Esophagus squamous epithelium (tissue), 5 donors: ENCODE results near the gene KRT2. TPM values are rescaled to one million over a fixed set of nuclear protein-coding genes. Genes with fewer than 3 reads are reported as not detected.

Source experiments
- DNase-seq: peaks from one replicate; lab custom pipeline; 2025; lab: John Stamatoyannopoulos, UW
- H3K27ac ChIP-seq, 4 donors: fragments of 200-600 bp; sonication (generic); one replicate each; pipeline ENCODE4 v1.5.1; 2016 to 2019; ENCODE audit warnings: mild to moderate bottlenecking in 1 of 4
- H3K27me3 ChIP-seq, 4 donors: fragments of 200-600 bp; sonication (generic); 1 replicate in 3 of 4; 2 replicates in 1 of 4; pipeline versions ENCODE4 v1.5.1 to v1.6.0; 2017 to 2021; ENCODE audit warnings: antibody characterized with exemption in 1 of 4
- H3K36me3 ChIP-seq, 3 donors: fragments of 200-600 bp; sonication (generic); one replicate each; pipeline ENCODE4 v1.5.1; 2016 to 2019
- H3K4me1 ChIP-seq, 3 donors: fragments of 200-600 bp; sonication (generic); one replicate each; pipeline ENCODE4 v1.5.1; 2017 to 2019
- H3K4me3 ChIP-seq, 4 donors: fragments of 200-600 bp; sonication (generic); 1 replicate in 3 of 4; 2 replicates in 1 of 4; pipeline ENCODE4 v1.5.1; 2016 to 2019; ENCODE audit warnings: mild to moderate bottlenecking in 2 of 4, moderate library complexity in 1 of 4
- H3K9me3 ChIP-seq, 3 donors: fragments of 200-600 bp; sonication (generic); one replicate each; pipeline ENCODE4 v1.5.1; 2016 to 2019
- CTCF ChIP-seq, 6 experiments: fragments of 450-650 bp in 4 of 6; fragments of 200-600 bp in 2 of 6; sonication (generic) in 2 of 6; IDR thresholded peaks; one replicate each; pipeline ENCODE4 v1.5.1; 2016 to 2019; ENCODE audit warnings: antibody characterized with exemption in 6 of 6, mild to moderate bottlenecking in 4 of 6, moderate library complexity in 4 of 6
- POLR2A ChIP-seq, 4 donors: fragments of 450-650 bp; IDR thresholded peaks; one replicate each; pipeline ENCODE4 v1.6.1; 2017; ENCODE audit warnings: antibody characterized with exemption in 4 of 4, mild to moderate bottlenecking in 4 of 4, moderate library complexity in 3 of 4
- WGBS, 2 donors: methylation state at CpG; one replicate each; pipeline ENCODE4 v1.1.5; 2018; 5-methylcytosine and 5-hydroxymethylcytosine counted together
- intact Hi-C: fragments of 100-400 bp; cut with DNase I; formaldehyde crosslinking; loops from one replicate; pipeline ENCODE4 v1.15.0; 2022
- total RNA-seq, 4 donors: library from RNA; depleted of rRNA; stranded (reverse); fragments of >200 nt; gene quantifications; one replicate each; pipeline ENCODE4 v1.1.0, GENCODE V29; 2016
- donor health status: DM: yes; HTN: yes; CAD: no.

KRT2 gene
- total RNA-seq, 4 donors from 2014 or later: 0.95 to 0.99 TPM; not detected in 2

DNA sequence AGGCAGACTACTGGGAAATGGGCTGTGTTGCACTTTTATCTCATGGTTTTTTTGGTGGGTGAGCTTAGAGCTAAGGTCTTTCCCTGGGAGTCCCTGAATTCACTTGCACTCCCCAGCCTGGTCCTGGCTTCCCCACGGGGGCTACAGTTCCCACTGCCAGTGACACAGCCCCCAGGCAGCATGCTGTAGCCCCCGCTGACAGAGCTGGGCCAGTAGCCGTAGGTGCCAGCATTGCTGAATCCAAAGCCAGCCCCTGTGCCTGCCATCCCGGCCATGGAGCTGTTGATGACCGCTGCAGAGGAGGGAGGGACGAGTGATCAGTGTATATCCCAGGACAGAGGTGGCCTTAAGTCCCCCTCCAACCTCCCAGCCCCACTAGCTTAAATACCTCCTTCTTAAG lies 43.9 kb downstream of the KRT2 start:
- peaks cover 0 to 50% (median 0%) of the 10 kb centered on the region in 4 donors for H3K27me3 ChIP-seq
- intact Hi-C loops: no loop called here
- DNase-seq: no peak

GRCh38 chr12:52607314-52607713 lies 44.7 kb downstream of the KRT2 start:
- Histone ChIP-seq H3K4me3 (no peak overlapping the region), H3K4me1 (no peaks in the 10 kb centered on the region), H3K36me3 (no peaks in the 10 kb centered on the region), H3K9me3 (no peaks in the 10 kb centered on the region), H3K27me3 (peaks cover 0 to 58% (median 0%) of the 10 kb centered on the region in 4 donors), H3K27ac (no peak overlapping the region)
- TF ChIP-seq CTCF (IDR thresholded peaks at IDR 0.05) (no peak), POLR2A (IDR thresholded peaks at IDR 0.05) (no peak)
- intact Hi-C loops: no loop called here
- no peak for DNase-seq
- 80% methylated on average over 1 of the region's 1 CpG; no CpG with 5 or more reads in 1 of the 2 donors for WGBS, 2 donors

More for the DNA sequence above, 43.9 kb downstream of the KRT2 start:
- Histone ChIP-seq H3K27ac (no peak overlapping the region), H3K36me3 (no peaks in the 10 kb centered on the region), H3K4me1 (no peaks in the 10 kb centered on the region), H3K9me3 (no peaks in the 10 kb centered on the region), H3K4me3 (no peak overlapping the region)
- no peak for TF ChIP-seq CTCF (IDR thresholded peaks at IDR 0.05)
- WGBS, 2 donors: 50 to 79% methylated on average over 2 to 4 of the region's 6 CpGs

DNA sequence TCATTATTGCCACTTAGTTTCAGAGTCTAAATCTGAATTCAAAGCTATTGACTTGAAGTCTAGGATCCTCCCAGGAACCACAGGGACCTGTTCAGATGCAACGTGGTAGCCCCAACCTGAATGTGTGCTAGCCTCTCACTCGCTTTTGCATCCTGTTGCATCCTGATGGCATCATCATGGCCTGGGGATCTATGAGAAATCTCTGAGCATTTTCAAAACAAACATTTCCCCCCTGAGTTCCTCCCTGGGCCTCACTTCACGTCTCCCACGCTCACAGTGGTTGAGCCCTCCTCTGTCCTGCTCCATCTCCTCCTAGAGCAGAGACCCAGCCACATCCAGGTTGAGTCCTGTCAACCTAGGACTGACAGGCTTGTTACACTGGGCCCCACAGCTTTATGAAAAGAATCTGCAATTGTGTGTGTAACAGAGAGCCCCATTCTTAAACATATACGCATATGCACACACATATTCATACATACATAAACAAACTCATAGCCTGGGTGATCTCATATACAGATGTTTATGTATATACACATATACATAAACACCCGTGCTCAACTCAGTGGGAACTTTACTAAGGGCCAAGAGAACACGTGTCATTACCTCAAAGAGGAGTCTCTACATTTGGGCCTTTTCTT lies 45.3 kb downstream of the KRT2 start:
- H3K9me3 ChIP-seq: no peaks in the 10 kb centered on the region
- TF ChIP-seq CTCF (IDR thresholded peaks at IDR 0.05) (no peak), POLR2A (IDR thresholded peaks at IDR 0.05) (no peak)
- intact Hi-C loops: no loop called here
- H3K4me1 ChIP-seq: no peaks in the 10 kb centered on the region
- H3K4me3 ChIP-seq: no peak overlapping the region
- no peak for DNase-seq
- no peaks in the 10 kb centered on the region for H3K36me3 ChIP-seq
- 84% methylated on average over 7 of the region's 7 CpGs for WGBS, 2 donors
- H3K27me3 ChIP-seq: peaks cover 0 to 63% (median 0%) of the 10 kb centered on the region in 4 donors
- no peak overlapping the region for H3K27ac ChIP-seq

- H3K4me3 ChIP-seq: no peak overlapping the region
- H3K4me1 ChIP-seq: peaks cover 0 to 5% (median 0%) of the 10 kb centered on the region in 3 donors
- no peaks in the 10 kb centered on the region for H3K9me3 ChIP-seq
- TF ChIP-seq CTCF (IDR thresholded peaks at IDR 0.05): no peak
- no peak for TF ChIP-seq POLR2A (IDR thresholded peaks at IDR 0.05)
- 46 to 50% methylated on average over 3 of the region's 3 CpGs for WGBS, 2 donors
- H3K27me3 ChIP-seq: peaks cover 0 to 63% (median 2%) of the 10 kb centered on the region in 4 donors
- no peak for DNase-seq
- no peak overlapping the region for H3K27ac ChIP-seq
- intact Hi-C loops: no loop called here
- no peaks in the 10 kb centered on the region for H3K36me3 ChIP-seq
Observed at GRCh38 chr12:52606096-52606495, 45.9 kb downstream of the KRT2 start.

DNA sequence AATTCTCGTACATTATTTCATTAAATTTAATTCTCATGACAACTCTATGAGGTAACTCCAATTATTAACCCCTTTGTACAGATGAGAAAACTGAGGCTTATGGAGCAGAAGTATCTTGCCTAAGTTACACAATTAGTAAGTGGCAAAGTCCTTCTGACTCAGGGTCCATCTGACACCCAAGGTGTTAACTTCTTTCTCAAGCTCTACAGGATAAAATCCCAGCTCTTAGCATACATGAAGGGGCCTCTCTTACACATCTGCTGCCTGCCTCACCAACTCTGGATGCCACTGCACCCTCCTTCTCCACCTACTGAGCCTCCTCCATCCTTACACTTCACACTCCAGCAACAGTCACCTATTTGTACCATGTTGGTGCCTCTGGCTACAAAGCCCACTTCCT lies 46.5 kb downstream of the KRT2 start:
- no peak for DNase-seq
- H3K27me3 ChIP-seq: peaks cover 0 to 63% (median 2%) of the 10 kb centered on the region in 4 donors
- intact Hi-C loops: no loop called here
- WGBS, 2 donors: 78 to 83% methylated on average over 1 of the region's 1 CpG
- no peak overlapping the region for H3K4me3 ChIP-seq
- H3K36me3 ChIP-seq: no peaks in the 10 kb centered on the region
- H3K4me1 ChIP-seq: peaks cover 0 to 8% (median 0%) of the 10 kb centered on the region in 3 donors
- TF ChIP-seq POLR2A (IDR thresholded peaks at IDR 0.05): no peak
- TF ChIP-seq CTCF (IDR thresholded peaks at IDR 0.05): no peak
- no peak overlapping the region for H3K27ac ChIP-seq
- no peaks in the 10 kb centered on the region for H3K9me3 ChIP-seq
